HG03521 (cell line): Measurements from ENCODE around the gene ME1.
"Not testable (repeated sequence)": the region's sequence is repeated elsewhere in the genome, so short reads cannot be mapped to it uniquely, and the experiment has no call there.

Experiments used
- ATAC-seq: cut with Tn5 transposase; IDR thresholded peaks from one replicate; pipeline ENCODE4 v1.9.1; 2021; ENCODE audit warnings: mild to moderate bottlenecking, moderate library complexity; ENCODE audit not compliant: unreplicated experiment

Gene ME1

GRCh38 chr6:83193747-83194566 lies 236.9 kb downstream of the ME1 start:
- ATAC-seq: peak; percentile 7

GRCh38 chr6:83192871-83193746 lies 237.7 kb downstream of the ME1 start, which contains the start of the genes PGM3 and RWDD2A:
PGM3 (minus strand) TSS chr6:83193265; CDS start chr6:83191012, 2,253 bp downstream.
RWDD2A (plus strand) TSS chr6:83193357; CDS start chr6:83194452, 1,095 bp downstream.
- ATAC-seq: peak; percentile 98

DNA sequence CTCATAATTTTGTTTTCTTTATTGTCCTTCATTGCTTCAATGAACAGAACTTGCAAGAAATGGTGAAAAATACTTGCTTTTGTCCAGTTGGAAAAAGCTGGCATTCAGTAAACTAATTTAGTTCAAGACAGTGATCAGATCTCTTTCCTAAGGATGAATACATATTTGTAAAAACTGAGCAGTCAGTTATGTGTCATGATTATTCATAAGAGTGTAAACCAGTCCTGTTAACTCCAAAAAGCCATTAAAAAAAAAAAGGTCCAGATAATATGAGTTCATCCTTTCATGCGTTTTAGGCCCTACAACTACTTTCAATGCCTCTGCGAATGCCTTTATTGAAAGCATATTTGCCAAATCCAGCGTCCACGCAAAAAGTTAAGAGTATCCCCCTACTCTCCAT lies 238.4 kb downstream of the ME1 start:
- no peak for ATAC-seq

- ATAC-seq: not testable (repeated sequence)
These were observed 238.9 kb downstream of the ME1 start for GRCh38 chr6:83191974-83192373.

DNA sequence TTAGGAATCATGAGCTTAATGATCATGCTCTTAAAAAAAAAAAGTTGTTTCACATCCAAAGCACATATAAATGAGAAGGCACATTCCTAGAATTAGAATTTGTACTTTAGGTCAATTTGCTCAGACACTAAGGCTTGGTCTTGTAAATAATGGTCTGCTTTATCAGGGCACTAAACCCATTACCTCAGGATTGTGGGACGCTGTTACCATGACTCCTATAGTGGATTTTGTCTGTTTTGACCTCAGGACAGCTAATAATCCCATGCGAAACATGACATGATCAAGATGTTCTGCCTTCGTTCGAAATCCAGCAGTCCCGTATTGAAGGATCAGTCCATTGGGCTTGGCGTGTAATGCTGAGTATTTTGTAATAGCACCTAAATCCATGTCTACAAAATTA lies 240.2 kb downstream of the ME1 start:
- no peak for ATAC-seq

GRCh38 chr6:83188501-83188900 lies 242.3 kb downstream of the ME1 start:
- ATAC-seq: no peak

DNA sequence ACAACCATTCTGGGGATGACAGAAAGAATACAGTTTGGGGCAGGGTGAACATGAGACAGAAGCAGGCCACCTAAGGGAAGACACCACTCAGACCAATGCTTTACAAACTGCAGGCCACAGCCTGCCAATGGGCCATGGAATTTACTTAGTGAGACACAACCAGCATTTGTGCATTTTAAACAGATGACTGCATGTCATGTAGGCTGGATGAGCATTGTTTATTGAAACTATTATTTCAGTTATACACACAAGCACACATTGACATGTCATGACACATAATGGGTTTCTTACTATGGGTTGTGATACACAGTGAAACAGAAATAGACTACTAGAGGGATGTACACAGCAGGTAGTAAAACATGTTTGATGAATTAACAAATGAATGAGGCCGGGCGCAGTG lies 245.8 kb downstream of the ME1 start:
- no peak for ATAC-seq

DNA sequence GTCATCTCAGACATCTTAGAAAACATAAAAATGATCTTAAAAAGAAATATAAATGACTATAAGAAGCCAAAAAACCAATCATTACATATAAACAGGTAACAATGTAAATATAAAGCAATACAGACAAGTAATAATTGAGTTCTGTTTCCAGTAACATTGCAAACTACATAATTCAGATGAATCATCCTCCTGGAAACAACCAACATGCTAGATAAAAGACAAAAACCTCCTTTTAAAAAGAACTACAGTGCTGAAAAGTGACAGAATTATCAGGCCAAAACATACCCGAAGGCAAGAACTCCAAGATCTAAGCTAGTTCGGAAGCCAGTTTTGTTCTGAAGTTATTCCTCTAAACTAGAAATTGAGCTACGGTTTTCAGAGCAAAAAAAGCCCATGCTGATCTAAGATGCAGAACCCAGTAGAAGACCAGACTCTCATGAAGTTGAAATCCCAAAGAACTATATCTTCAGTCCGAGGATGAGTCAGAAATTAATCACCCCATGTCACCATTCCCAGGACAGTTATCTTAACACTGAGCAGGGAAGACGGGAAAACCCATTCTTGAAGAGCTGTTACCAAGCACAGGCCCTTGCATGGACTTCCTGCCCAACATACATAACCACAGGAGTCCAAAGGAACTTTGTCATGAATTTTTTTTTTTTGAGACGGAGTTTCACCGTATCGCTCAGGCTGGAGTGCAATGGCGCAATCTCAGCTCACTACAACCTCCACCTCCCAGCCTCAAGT lies 247.6 kb downstream of the ME1 start:
- no peak for ATAC-seq

GRCh38 chr6:83182114-83182513 lies 248.7 kb downstream of the ME1 start:
- ATAC-seq: no peak

GRCh38 chr6:83180426-83180950 lies 250.4 kb downstream of the ME1 start:
- no peak for ATAC-seq

GRCh38 chr6:83176246-83176645 lies 254.6 kb downstream of the ME1 start:
- ATAC-seq: no peak

DNA sequence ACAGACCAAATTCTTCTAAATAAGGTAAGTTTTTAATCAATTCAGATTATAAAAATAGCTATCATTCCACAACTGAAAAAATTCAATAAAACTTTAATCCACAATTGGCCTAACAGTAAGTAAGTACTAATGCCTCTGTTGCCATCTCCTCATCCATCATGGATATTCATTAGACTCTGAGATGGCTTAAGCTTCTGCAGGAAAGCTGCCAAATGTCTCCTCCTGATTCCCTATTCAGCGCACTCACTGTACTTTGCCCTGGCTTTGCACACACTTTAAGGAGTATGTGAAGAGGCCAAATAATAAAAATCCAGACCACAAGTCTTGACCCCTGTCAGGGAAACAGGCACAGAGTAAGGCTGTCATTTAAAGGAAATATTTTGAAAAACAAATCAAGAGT lies 261.3 kb downstream of the ME1 start:
- ATAC-seq: no peak

- no peak for ATAC-seq
These were observed 261.7 kb downstream of the ME1 start for GRCh38 chr6:83169106-83169505.

DNA sequence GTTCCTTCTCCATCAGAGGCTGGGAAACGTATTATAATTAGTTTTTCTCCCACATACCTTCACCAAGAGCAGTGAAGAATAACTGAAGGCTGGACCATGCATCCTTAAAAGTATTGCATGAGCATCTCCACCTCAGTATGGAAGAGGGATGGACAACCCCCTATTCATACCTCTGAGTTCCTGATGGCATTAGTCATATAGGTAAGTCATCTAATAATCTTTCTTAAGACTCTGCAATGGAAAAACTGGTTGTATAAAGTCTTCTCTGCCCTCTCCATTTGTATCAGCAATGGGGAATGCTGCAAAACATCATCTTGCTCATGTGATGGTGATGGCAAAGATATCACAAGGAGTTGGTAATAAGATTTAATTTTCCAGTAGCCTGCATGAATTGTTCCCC lies 262.3 kb downstream of the ME1 start:
- no peak for ATAC-seq

DNA sequence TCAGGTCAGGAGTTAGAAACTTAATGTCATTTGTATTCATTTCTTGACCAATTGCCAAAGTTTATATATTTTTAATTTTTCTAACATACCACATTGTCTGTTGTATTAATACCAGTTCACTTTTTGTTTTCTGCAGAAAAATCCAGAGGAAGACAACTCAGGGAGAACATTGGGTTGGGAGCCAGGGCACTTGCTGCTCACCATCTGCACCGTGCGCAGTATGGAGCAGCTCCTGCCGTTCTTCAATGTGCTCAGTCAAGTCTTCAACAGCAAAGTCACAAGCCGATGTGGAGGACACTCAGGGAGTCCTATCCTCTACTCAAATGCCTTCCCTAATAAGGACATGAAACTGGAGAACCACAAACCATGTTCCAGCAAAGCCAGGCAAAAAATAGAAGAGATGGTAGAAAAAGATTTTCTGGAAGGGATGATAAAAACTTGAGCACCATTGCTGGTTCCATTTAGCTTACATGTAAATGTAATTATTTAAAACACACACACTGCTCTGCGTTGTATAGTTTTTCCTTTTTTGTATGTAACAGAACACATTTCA lies 263.0 kb downstream of the ME1 start:
- ATAC-seq: no peak
